Endodermal cell (in vitro differentiated cells): Measurements from ENCODE around the gene CTIF. TPM values are rescaled to one million over a fixed set of nuclear protein-coding genes. Genes with fewer than 3 reads are reported as not detected.

ENCODE experiments used
- DNase-seq: peaks from one replicate; pipeline ENCODE4 v3.0.0-alpha.2; 2017
- H3K27ac ChIP-seq: 2 replicates; pipeline ENCODE4 v1.5.1; 2013; ENCODE audit warnings: mild to moderate bottlenecking, low read depth, low read length, moderate library complexity
- H3K27me3 ChIP-seq: 2 replicates; pipeline ENCODE4 v1.6.1; 2013; ENCODE audit warnings: mild to moderate bottlenecking, low read length, moderate library complexity; ENCODE audit not compliant: insufficient read depth, control insufficient read depth, poor library complexity, severe bottlenecking
- H3K36me3 ChIP-seq: 2 replicates; pipeline ENCODE4 v1.7.0; 2013; ENCODE audit warnings: mild to moderate bottlenecking, low read length, moderate library complexity; ENCODE audit not compliant: control insufficient read depth, insufficient read depth
- H3K4me1 ChIP-seq: one replicate; pipeline ENCODE4 v1.7.0; 2013; ENCODE audit warnings: low read length; ENCODE audit not compliant: control insufficient read depth, insufficient read depth
- H3K4me3 ChIP-seq: 2 replicates; pipeline ENCODE4 v1.5.1; 2013; ENCODE audit warnings: mild to moderate bottlenecking, low read length, moderate library complexity
- H3K9ac ChIP-seq: 2 replicates; pipeline ENCODE4 v1.6.1; 2013; ENCODE audit warnings: mild to moderate bottlenecking, low read length, moderate library complexity; ENCODE audit not compliant: poor library complexity, severe bottlenecking; ENCODE audit errors: extremely low read depth
- H3K9me3 ChIP-seq: 2 replicates; pipeline ENCODE4 v1.6.1; 2013; ENCODE audit warnings: mild to moderate bottlenecking, low read length, moderate library complexity; ENCODE audit not compliant: control insufficient read depth
- H3K27ac Mint-ChIP-seq: 2 replicates; pipeline ENCODE4 v1.8.0; 2020; ENCODE audit warnings: mixed read lengths
- H3K27me3 Mint-ChIP-seq: 2 replicates; pipeline ENCODE4 v1.8.0; 2021; ENCODE audit warnings: mild to moderate bottlenecking, mixed read lengths; ENCODE audit not compliant: insufficient read depth
- H3K36me3 Mint-ChIP-seq: 2 replicates; pipeline ENCODE4 v1.8.0; 2020; ENCODE audit warnings: low read depth, mixed read lengths
- H3K4me1 Mint-ChIP-seq: 2 replicates; pipeline ENCODE4 v1.8.0; 2020; ENCODE audit warnings: mixed read lengths
- H3K4me3 Mint-ChIP-seq: 2 replicates; pipeline ENCODE4 v1.8.0; 2020; ENCODE audit warnings: mild to moderate bottlenecking, moderate library complexity, mixed read lengths
- H3K9me3 Mint-ChIP-seq: 2 replicates; pipeline ENCODE4 v1.8.0; 2020; ENCODE audit warnings: mild to moderate bottlenecking, mixed read lengths
- CTCF ChIP-seq: fragments of 200-600 bp; sonication (generic); conservative IDR thresholded peaks from 2 replicates; pipeline ENCODE4 v1.5.0; 2021; ENCODE audit warnings: antibody characterized with exemption, mild to moderate bottlenecking
- WGBS, 2 experiments: methylation state at CpG; one replicate each; pipeline versions ENCODE4 v1.1.5 to v1.1.7; 2013; ENCODE audit warnings: missing lambda C conversion rate in 2 of 2, mixed read lengths in 1 of 2; ENCODE audit not compliant: insufficient coverage in 1 of 2, insufficient read length in 1 of 2; 5-methylcytosine and 5-hydroxymethylcytosine counted together
- total RNA-seq, 2 donors: library from RNA; stranded (reverse); fragmentation: NEBNext Ultra II Directional in 1 of 2; extraction: Animal tissue kit (Norgen Biotek cat#: 25700) in 1 of 2; gene quantifications; 2 replicates in 1 of 2; 3 replicates in 1 of 2; pipeline ENCODE4 v1.2.1, GENCODE V29; 2021

Gene CTIF
- total RNA-seq, 2 donors from 2014 or later: 33.8 to 41.6 TPM

- no peak overlapping the region for H3K27ac ChIP-seq
Measured at GRCh38 chr18:48904091-48904490, 365.3 kb downstream of the CTIF start.

DNA sequence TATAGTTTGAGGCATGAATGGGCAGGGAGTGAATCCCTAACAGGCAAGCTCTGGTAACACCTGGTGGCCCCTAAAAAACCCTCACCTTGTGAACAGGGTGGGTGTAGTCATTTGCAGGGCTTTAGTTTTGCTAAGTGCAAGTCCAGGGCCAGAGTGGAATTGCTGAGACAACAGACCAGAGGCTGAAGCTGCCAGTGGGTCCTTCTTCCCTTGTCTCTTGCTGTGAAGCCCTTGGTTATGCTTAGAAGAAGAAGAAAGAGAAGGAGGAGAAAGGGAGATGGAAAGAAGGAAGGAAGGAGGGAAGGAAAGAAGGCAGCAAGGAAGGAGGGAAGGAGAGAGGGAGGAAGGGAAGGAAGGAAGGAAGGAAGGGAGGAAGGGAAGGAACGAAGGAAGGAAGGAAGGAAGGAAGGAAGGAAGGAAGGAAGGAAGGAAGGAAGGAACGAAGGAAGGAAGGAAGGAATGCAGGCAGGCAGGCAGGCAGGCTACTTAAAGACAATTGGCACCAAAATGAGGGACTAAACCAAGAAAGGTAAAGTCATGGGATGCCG lies 366.1 kb downstream of the CTIF start:
- H3K4me3 Mint-ChIP-seq: no peak overlapping the region
- Histone ChIP-seq H3K4me3 (no peak overlapping the region), H3K4me1 (no peaks in the 10 kb centered on the region), H3K9ac (no peak overlapping the region), H3K9me3 (peaks cover 9% of the 10 kb centered on the region), H3K27me3 (no peaks in the 10 kb centered on the region), H3K36me3 (no peaks in the 10 kb centered on the region), H3K27ac (no peak overlapping the region)
- DNase-seq: no peak
- peaks cover 13% of the 10 kb centered on the region for H3K9me3 Mint-ChIP-seq
- no peaks in the 10 kb centered on the region for H3K4me1 Mint-ChIP-seq
- peaks cover 6% of the 10 kb centered on the region for H3K27me3 Mint-ChIP-seq
- H3K27ac Mint-ChIP-seq: no peak overlapping the region
- H3K36me3 Mint-ChIP-seq: peaks cover 3% of the 10 kb centered on the region
- WGBS, 2 experiments: 86 to 89% methylated on average over 3 of the region's 3 CpGs
- TF ChIP-seq CTCF: no peak

More at GRCh38 chr18:48904091-48904490, 365.3 kb downstream of the CTIF start:
- Mint-ChIP-seq H3K4me3 (no peak overlapping the region), H3K4me1 (no peaks in the 10 kb centered on the region), H3K27ac (no peak overlapping the region), H3K27me3 (peaks cover 6% of the 10 kb centered on the region), H3K36me3 (peaks cover 5% of the 10 kb centered on the region), H3K9me3 (peaks cover 21% of the 10 kb centered on the region)
- no peak overlapping the region for H3K4me3 ChIP-seq
- H3K36me3 ChIP-seq: no peaks in the 10 kb centered on the region
- no peak for DNase-seq
- TF ChIP-seq CTCF: no peak
- H3K9ac ChIP-seq: no peak overlapping the region
- no peaks in the 10 kb centered on the region for H3K4me1 ChIP-seq
- 92 to 95% methylated on average over 2 of the region's 2 CpGs for WGBS, 2 experiments
- H3K27me3 ChIP-seq: no peaks in the 10 kb centered on the region
- peaks cover 16% of the 10 kb centered on the region for H3K9me3 ChIP-seq

DNA sequence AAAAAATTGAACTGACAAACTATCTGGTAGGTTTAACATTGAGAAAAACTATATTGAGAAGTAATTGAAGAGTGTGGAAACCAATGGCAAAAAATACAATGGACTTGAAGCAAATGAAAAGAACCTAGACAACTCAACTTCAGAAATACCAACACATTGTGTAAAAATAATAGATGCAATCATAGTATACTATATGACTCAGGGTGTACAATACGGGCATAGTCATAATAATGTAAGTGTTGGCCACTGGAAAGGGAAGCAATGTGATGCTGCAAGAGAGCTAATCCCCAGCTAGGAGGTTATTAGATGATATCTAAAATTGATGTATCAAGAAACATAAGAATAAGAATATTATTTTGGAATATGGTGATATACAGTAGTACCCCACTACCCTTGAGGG lies 366.7 kb downstream of the CTIF start:
- no peaks in the 10 kb centered on the region for H3K36me3 ChIP-seq
- WGBS, 2 experiments: 93 to 100% methylated on average over 1 of the region's 1 CpG
- peaks cover 9% of the 10 kb centered on the region for H3K9me3 ChIP-seq
- TF ChIP-seq CTCF: no peak
- H3K27ac ChIP-seq: no peak overlapping the region
- Mint-ChIP-seq H3K4me1 (no peaks in the 10 kb centered on the region), H3K4me3 (no peak overlapping the region), H3K9me3 (peaks cover 13% of the 10 kb centered on the region), H3K36me3 (peaks cover 3% of the 10 kb centered on the region), H3K27ac (no peak overlapping the region), H3K27me3 (peaks cover 6% of the 10 kb centered on the region)
- no peak for DNase-seq
- H3K9ac ChIP-seq: no peak overlapping the region
- no peaks in the 10 kb centered on the region for H3K27me3 ChIP-seq
- H3K4me1 ChIP-seq: no peaks in the 10 kb centered on the region
- no peak overlapping the region for H3K4me3 ChIP-seq
